ENCODE results near the gene SLC12A4. TPM values are rescaled to one million over a fixed set of nuclear protein-coding genes. Genes with fewer than 3 reads are reported as not detected.

The SLC12A4 gene
- total RNA-seq, 1 donor from 2014 or later: 44.2 TPM

GRCh38 chr16:67924140-67924906, 44.1 kb downstream of the SLC12A4 start:
- Mint-ChIP-seq H3K4me3 (ENCODE audit: unreplicated experiment) (no peak overlapping the region), H3K9me3 (ENCODE audit: unreplicated experiment) (no peaks in the 10 kb centered on the region), H3K4me1 (ENCODE audit: unreplicated experiment) (peaks cover 16% of the 10 kb centered on the region), H3K27me3 (ENCODE audit: unreplicated experiment) (peaks cover 4% of the 10 kb centered on the region), H3K27ac (ENCODE audit: unreplicated experiment) (no peak overlapping the region), H3K36me3 (ENCODE audit: low read depth, unreplicated experiment) (no peaks in the 10 kb centered on the region)
- TF ChIP-seq CTCF (IDR thresholded peaks at IDR 0.05; ENCODE audit: unreplicated experiment): no peak
- DNase-seq (ENCODE audit: low spot score): no peak

- Mint-ChIP-seq H3K27ac (ENCODE audit: unreplicated experiment) (no peak overlapping the region), H3K36me3 (ENCODE audit: low read depth, unreplicated experiment) (no peaks in the 10 kb centered on the region), H3K4me3 (ENCODE audit: unreplicated experiment) (no peak overlapping the region), H3K4me1 (ENCODE audit: unreplicated experiment) (peaks cover 16% of the 10 kb centered on the region), H3K27me3 (ENCODE audit: unreplicated experiment) (peaks cover 4% of the 10 kb centered on the region), H3K9me3 (ENCODE audit: unreplicated experiment) (no peaks in the 10 kb centered on the region)
- no peak for DNase-seq (ENCODE audit: low spot score)
- no peak for TF ChIP-seq CTCF (IDR thresholded peaks at IDR 0.05; ENCODE audit: unreplicated experiment)
Observed at GRCh38 chr16:67923414-67924116, 44.9 kb downstream of the SLC12A4 start.

- Mint-ChIP-seq H3K27ac (ENCODE audit: unreplicated experiment) (no peak overlapping the region), H3K4me1 (ENCODE audit: unreplicated experiment) (peaks cover 16% of the 10 kb centered on the region), H3K9me3 (ENCODE audit: unreplicated experiment) (no peaks in the 10 kb centered on the region), H3K36me3 (ENCODE audit: low read depth, unreplicated experiment) (peaks cover 7% of the 10 kb centered on the region), H3K4me3 (ENCODE audit: unreplicated experiment) (no peak overlapping the region), H3K27me3 (ENCODE audit: unreplicated experiment) (peaks cover 2% of the 10 kb centered on the region)
- no peak for TF ChIP-seq CTCF (IDR thresholded peaks at IDR 0.05; ENCODE audit: unreplicated experiment)
- no peak for DNase-seq (ENCODE audit: low spot score)
Observed at GRCh38 chr16:67922740-67923139, 45.7 kb downstream of the SLC12A4 start.

- Mint-ChIP-seq H3K27me3 (ENCODE audit: unreplicated experiment) (peaks cover 4% of the 10 kb centered on the region), H3K4me1 (ENCODE audit: unreplicated experiment) (peaks cover 16% of the 10 kb centered on the region), H3K27ac (ENCODE audit: unreplicated experiment) (peak overlapping the region; percentile 67), H3K36me3 (ENCODE audit: low read depth, unreplicated experiment) (peaks cover 12% of the 10 kb centered on the region), H3K4me3 (ENCODE audit: unreplicated experiment) (no peak overlapping the region), H3K9me3 (ENCODE audit: unreplicated experiment) (no peaks in the 10 kb centered on the region)
- no peak for TF ChIP-seq CTCF (IDR thresholded peaks at IDR 0.05; ENCODE audit: unreplicated experiment)
- no peak for DNase-seq (ENCODE audit: low spot score)
Observed at GRCh38 chr16:67922221-67922620, 46.2 kb downstream of the SLC12A4 start.
